22Rv1 (cell line): Measurements from ENCODE around the gene C1orf21.

ENCODE experiments used
- ZFX ChIP-seq: fragments of 450-650 bp; IDR thresholded peaks from 2 replicates; pipeline ENCODE4 v1.6.1; 2017; ENCODE audit warnings: antibody characterized with exemption, borderline replicate concordance
- TF ChIP-seq, protein P1 (sequence below): fragments of 450-650 bp; IDR thresholded peaks from 2 replicates; pipeline ENCODE4 v1.5.1; 2017; ENCODE audit warnings: mild to moderate bottlenecking

DNA sequence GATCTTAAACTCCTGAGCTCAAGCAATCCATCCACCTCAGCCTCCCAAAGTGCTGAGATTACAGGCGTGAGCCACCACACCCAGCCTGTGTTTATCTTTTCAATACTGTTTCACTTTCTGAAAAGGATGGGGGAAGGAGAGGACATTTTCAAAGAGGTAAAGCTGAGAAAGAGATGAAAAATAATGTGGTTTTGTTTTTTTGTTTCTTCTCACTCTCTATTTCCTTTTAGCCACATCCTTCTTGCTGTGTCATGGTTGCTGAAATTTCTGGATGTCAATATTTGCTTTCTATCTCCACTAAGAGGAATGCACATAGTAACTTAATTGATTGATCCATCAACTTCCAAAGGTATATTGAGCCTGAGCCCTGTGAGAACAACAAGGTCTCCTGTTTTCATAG is 6.4 kb upstream of the C1orf21 start:
- TF ChIP-seq, protein P1, sequence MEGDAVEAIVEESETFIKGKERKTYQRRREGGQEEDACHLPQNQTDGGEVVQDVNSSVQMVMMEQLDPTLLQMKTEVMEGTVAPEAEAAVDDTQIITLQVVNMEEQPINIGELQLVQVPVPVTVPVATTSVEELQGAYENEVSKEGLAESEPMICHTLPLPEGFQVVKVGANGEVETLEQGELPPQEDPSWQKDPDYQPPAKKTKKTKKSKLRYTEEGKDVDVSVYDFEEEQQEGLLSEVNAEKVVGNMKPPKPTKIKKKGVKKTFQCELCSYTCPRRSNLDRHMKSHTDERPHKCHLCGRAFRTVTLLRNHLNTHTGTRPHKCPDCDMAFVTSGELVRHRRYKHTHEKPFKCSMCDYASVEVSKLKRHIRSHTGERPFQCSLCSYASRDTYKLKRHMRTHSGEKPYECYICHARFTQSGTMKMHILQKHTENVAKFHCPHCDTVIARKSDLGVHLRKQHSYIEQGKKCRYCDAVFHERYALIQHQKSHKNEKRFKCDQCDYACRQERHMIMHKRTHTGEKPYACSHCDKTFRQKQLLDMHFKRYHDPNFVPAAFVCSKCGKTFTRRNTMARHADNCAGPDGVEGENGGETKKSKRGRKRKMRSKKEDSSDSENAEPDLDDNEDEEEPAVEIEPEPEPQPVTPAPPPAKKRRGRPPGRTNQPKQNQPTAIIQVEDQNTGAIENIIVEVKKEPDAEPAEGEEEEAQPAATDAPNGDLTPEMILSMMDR: no peak
- no peak for TF ChIP-seq ZFX
